ENCODE results near the gene EFNB3.
A peak's percentile ranks its signal among the peaks of the same experiment; 100 is the strongest.

Gene EFNB3

GRCh38 chr17:7704601-7705268 lies at the start of gene EFNB3:
EFNB3 (plus strand) TSS chr17:7705202; CDS start chr17:7705599, 397 bp downstream.
- DNase-seq (ENCODE audit: low spot score): peak; percentile 35

DNA sequence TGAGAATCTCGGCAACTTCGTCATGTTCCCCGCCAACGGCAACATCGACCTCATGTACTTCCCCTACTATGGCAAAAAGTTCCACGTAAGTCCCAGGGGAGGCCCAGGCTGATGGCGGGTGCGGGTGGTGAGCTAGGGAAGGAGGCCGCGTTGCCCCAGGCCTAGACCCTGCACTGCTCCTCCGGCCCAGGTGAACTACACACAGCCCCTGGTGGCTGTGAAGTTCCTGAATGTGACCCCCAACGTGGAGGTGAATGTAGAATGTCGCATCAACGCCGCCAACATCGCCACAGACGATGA lies 49.5 kb upstream of the EFNB3 start:
- DNase-seq (ENCODE audit: low spot score): no peak

DNA sequence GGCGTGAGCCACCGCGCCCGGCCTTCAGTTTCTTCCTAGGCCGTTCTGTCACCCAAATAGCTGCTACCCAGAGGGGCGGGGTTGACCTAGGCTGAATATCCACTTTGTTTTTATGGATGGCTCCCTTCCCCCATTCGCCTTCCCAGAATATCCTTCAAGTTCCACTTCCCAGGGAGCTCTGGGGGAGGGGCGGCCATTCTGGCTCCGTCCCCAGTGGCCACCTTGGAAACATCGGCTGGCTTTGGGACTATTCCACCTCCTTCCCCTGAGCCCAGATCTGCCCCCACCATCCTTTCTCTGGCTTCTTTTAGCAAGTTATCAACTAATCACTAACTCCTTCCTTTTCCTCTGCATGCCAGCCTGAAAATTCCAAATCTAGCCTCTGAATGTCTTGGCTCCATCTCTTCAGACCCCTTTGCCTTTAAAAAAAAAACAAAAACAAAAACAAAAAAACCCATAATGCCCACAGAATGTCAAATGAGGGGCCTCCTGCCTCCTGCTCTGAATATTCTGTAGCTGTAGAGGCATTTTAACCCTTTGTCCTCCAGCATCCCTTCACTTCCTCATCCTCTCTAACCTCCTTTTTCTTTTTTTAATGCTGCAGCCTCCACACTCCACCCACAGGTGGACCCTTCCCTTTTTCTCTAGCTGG lies 47.9 kb upstream of the EFNB3 start:
- no peak for DNase-seq (ENCODE audit: low spot score)

- no peak for DNase-seq (ENCODE audit: low spot score)
Measured at GRCh38 chr17:7667656-7668406, 37.2 kb upstream of the EFNB3 start.

DNA sequence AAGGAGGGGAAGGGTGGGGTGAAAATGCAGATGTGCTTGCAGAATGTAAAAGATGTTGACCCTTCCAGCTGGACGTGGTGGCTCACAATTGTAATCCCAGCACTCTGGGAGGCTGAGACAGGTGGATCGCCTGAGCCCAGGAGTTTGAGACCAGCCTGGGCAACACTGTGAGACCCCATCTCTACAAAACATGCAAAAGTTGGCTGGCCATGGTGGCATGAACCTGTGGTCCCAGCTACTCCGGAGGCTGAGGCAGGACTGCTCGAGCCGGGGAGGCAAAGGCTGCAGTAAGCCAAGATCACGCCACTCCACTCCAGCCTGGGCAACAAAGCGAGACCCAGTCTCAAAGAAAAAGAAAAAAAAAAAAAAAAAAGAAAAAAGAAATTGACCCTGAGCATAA lies 36.5 kb upstream of the EFNB3 start:
- DNase-seq (ENCODE audit: low spot score): no peak

- no peak for DNase-seq (ENCODE audit: low spot score)
Measured at GRCh38 chr17:7673239-7673638, 31.8 kb upstream of the EFNB3 start.

DNA sequence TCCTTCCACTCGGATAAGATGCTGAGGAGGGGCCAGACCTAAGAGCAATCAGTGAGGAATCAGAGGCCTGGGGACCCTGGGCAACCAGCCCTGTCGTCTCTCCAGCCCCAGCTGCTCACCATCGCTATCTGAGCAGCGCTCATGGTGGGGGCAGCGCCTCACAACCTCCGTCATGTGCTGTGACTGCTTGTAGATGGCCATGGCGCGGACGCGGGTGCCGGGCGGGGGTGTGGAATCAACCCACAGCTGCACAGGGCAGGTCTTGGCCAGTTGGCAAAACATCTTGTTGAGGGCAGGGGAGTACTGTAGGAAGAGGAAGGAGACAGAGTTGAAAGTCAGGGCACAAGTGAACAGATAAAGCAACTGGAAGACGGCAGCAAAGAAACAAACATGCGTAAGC lies 30.1 kb upstream of the EFNB3 start:
- no peak for DNase-seq (ENCODE audit: low spot score)

GRCh38 chr17:7676533-7676932 lies 28.5 kb upstream of the EFNB3 start:
- no peak for DNase-seq (ENCODE audit: low spot score)

DNA sequence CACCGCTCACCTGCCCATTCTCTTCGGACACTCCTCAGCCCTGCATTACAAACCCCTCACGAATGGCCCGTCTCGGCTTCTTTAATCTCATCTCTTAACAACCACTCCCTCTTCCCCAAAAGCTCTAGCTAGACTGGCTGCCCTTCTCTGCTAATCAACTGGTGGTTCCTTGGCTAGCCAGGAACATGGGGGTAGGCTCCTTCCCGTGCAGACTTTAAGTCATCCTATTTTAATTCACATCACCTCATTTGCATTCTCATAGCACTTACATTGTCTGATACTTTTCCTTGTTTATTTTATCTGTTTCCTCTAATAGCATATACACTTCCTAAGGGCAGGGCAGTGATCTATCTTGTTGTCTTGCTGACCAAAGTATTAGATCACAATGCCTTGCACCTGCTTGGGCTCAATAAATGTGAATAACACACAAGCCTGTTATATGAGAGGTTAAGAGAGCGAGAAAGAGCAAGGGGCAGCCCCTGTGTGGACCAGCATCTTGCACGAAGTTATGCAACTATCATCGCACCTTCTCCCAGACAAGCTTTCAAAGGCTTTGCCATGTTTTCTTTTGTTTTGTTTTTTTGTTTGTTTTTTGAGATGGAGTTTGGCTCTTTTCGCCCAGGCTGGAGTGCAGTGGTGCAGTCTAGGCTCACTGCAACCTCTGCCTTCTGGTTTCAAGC lies 27.5 kb upstream of the EFNB3 start:
- no peak for DNase-seq (ENCODE audit: low spot score)

DNA sequence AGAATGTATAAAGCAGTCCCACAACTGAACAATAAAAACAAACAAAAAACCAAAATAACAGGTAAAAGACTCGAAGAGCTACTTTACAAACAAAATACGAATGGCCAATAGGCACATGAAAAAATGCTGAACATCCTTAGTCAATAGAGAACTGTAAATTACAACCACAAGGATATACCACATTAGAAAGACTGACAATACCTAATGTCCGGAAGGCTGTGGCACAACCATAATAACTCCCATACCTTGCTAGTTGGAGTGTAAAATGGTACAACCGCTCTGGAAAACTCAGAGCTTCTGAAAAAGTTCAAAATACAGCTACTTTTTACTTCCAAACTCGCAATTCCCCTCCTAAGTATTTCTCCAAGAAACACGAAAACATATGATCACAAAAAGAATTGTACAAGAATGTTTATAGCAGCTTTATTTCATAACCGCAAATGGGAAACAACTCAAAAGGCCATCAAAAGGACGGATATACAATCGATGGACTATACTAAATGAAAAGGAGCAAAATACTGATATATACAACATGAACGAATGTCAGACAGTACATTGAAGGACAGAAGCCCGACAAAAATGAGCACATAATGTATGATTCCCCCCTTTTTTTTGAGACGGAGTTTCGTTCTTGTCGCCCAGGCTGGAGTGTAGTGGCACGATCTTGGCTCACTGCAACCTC lies 20.0 kb upstream of the EFNB3 start:
- DNase-seq (ENCODE audit: low spot score): no peak

DNA sequence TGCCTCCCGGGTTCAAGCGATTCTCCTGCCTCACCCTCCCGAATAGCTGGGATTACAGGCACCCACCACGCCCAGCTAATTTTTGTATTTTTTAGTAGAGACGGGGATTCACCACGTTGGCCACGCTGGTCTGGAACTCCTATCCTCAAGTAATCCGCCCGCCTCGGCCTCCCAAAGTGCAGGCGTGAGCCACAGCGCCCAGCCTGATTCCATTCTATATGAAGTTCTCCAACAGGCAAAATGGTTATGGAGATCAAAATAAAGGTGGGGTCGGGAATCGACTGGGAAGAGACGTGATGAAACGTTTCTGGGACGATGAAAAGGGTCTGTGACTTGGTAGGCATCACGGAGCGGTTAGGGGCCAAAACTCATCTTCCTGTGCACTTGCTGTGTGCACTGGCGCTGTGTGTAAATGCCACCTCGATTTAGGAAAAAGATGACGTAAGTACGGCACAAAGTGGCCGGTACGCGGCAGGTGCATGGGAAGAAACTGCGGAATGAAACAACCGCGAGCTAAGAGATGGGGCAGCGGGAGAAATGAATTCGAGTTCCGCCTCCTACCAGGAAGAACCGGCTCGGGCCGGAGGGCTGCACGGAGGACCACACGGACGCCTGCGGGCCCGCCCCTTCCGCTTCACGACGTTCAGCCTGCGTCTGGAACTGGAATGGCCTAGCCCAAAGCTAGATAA lies 19.3 kb upstream of the EFNB3 start:
- peak; percentile 91 for DNase-seq (ENCODE audit: low spot score)

GRCh38 chr17:7686222-7687071 lies 18.6 kb upstream of the EFNB3 start:
- peak; percentile 72 for DNase-seq (ENCODE audit: low spot score)

DNA sequence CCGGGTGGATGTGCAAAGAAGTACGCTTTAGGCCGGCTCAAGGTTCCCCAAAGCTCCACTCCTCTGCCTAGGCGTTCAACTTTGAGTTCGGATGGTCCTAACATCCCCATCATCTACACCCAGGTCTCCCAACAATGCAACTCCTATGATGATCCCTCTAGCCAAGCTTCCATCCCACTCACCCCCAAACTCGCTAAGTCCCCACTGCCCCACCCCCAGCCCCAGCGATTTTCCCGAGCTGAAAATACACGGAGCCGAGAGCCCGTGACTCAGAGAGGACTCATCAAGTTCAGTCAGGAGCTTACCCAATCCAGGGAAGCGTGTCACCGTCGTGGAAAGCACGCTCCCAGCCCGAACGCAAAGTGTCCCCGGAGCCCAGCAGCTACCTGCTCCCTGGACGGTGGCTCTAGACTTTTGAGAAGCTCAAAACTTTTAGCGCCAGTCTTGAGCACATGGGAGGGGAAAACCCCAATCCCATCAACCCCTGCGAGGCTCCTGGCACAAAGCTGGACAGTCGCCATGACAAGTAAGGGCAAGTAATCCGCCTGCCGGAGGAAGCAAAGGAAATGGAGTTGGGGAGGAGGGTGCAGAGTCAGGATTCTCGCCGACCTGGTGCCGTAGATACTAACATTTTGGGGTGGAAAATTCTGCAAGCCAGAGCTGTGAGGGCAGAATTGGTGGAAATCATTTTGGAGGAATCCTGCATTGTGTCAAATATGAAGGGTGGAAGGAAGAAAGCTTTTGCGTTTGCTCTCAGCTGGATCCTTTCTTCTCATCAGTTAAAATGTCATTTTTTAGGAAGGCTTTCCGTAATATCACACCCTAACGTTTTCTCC lies 17.7 kb upstream of the EFNB3 start, which contains the start of gene TP53:
TSS of gene TP53 (minus strand) at position 419 of the 836 bp plus-strand sequence. CDS start 10,896 bp downstream, outside the sequence.
- peak; percentile 77 for DNase-seq (ENCODE audit: low spot score)

GRCh38 chr17:7687908-7688807 lies 16.8 kb upstream of the EFNB3 start, which contains the start of gene WRAP53:
WRAP53 (plus strand) TSS chr17:7688477; CDS start chr17:7688649, 172 bp downstream.
- DNase-seq (ENCODE audit: low spot score): peak; percentile 98

DNA sequence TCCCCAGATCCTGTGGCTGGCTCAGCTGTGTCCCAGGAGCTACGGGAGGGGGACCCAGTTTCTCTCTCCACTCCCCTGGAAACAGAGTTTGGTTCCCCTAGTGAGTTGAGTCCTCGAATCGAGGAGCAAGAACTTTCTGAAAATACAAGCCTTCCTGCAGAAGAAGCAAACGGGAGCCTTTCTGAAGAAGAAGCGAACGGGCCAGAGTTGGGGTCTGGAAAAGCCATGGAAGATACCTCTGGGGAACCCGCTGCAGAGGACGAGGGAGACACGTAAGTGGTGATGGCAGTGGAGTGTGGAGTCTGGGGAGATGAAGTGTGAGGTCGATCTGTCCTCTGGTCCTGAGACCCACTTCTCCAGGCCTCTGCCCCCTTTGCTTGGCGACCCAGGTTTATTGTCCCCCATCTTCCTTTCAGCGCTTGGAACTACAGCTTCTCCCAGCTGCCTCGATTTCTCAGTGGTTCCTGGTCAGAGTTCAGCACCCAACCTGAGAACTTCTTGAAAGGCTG lies 16.1 kb upstream of the EFNB3 start:
- DNase-seq (ENCODE audit: low spot score): no peak

GRCh38 chr17:7695586-7695985 lies 9.4 kb upstream of the EFNB3 start:
- DNase-seq (ENCODE audit: low spot score): no peak

DNA sequence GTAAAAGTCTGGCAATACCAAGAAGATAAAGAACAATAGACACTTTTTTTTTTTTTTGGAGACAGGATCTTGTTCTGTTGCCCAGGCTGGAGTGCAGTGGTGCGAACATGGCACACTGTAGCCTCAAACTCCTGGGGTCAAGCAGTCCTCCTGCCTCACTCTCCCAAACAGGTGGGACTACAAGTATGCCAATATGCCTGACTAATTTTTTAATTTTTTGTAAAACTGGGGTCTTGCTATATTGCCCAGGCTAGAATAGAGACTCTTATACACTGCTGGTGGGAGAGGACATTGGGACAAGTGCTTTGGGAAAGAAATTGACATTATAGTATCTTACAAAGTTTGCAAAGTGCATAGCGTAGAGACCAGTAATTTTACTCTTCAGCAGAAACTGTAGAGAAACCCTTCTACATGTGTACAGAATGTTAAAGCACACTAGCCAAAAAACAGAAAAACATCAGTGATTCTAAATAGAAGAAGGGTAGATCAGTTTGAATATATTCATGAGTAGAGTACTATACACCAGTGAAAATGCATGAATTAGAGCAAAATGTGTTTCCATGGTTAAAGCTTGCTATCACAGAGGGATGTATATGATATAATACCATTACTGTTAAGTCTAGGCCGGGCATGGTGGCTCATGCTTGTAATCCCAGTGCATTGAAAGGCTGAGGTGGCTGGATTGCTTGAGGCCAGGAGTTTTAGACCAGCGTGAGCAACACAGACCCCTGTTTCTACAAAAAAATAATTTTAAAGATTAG lies 7.0 kb upstream of the EFNB3 start:
- no peak for DNase-seq (ENCODE audit: low spot score)
